Dedifferentiated amniotic fluid mesenchymal stem cell (primary cell): ENCODE measurements around the gene CLCF1.

Experiments used
- DNase-seq: peaks from one replicate; pipeline ENCODE4 v3.0.0-alpha.2; 2016; ENCODE audit errors: extremely low spot score

CLCF1 gene

DNA sequence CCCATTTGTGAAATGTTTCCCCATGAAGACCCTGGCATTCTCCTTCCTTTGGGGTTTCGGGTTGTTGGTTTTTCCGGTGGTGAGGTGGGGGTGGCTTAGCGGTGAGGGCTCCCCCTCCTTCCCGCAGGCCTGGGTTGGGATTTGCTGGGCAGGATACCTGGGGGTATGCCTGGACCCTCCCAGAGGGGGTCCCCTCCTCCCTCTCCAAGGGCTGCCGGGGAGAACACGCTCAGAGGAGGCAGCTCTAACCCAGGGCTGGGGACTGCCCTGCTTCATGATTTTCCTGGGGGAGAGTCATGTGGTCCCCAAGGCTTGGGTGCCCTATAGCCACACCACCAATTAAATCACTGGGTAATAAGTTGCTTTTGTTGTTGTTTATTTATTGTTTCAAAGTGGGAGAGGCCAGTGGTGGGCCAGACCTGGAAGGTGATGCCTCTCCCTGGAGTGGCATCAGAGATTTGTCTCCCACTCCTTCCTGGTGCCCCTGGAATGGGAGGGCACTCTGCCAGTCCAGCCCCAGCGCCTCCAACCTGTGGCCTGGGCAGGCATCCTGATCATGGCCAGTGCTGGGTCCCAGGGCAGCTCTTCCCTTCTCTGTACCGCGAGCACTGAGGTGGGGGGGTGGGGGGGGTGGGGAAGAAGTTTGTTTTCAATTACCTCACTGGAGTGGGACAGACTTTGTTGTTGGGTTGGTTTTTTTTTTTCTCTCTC lies 1.3 kb upstream of the CLCF1 start:
- no peak for DNase-seq

DNA sequence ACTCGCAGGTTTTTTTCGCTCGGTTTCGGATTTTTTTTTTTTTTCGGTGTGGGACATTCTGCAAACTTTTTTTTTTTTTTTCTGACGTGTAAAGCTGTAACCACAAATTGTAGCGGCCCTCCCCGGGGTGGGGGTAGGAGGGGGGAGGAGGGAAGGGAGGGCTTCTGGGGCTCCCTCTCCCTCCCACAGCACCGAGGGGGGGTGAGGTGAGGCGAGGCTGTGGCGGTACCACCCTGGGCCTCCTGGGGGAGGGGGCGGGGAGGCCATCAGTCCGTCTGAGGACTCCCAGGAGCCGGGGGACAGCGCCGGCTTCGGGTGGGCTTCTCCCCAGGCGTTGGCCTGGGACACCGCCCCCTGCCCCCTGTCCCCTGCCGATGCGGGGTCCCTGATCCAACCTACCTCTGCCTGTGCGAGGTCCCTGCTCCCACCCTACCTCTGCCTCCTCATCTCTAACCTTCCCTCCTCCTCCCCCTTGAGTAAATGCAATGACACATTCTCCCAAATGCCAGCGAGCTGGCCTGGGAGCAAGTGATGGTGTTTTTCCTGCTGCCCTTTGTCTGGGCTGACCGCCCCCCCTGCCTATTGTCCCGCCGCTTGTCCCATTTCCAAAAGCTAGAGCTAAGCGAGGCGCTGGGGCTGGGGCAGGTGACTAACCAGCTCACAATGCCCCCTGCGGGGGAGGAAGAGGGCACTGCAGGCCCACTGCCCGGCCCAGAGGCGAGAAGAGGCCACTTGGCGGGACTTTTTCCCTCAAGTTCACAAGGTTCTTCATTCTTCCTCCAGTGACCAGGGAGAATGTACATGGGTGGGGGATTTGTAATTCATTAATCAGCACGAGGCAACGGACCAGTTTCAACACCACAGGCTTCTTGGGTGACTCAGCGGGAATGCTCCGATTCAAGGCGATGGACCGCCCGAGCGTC lies 511 bp upstream of the CLCF1 start:
- DNase-seq = peak; percentile 77

DNA sequence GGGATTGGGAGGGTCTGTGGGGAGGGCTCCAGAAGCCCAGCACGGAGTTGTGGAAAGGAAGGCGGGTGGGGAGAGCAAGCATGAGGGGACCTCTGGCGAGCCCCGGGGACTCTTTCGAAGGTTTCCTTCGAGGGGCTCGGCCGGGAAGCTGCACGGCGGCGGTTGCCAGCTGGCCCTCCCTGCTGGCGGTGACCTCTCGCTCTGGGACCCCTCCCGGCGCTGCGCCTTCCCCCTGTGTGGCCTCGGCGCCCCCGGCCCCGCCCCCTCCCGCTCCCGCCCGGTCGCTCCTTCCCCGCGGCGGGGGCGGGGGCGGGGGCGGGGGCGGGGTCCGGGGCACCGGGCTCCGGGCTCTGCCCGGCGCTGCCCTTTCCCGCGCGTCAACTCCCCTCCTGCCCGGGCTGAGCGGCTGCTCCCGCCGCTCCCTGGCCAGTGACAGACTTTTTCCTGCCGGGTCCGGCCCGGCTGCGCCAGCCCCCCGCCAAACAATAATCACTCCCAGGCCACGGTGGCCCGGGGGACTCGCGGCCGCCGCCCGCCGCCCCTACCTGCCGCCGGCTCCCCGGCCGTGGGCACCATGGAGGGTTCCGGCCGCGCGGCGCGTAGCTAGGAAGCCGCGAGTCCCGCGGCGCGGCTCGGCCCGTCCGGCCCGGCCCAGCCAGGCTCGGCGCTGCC lies 941 bp downstream of the CLCF1 start:
- DNase-seq = no peak

DNA sequence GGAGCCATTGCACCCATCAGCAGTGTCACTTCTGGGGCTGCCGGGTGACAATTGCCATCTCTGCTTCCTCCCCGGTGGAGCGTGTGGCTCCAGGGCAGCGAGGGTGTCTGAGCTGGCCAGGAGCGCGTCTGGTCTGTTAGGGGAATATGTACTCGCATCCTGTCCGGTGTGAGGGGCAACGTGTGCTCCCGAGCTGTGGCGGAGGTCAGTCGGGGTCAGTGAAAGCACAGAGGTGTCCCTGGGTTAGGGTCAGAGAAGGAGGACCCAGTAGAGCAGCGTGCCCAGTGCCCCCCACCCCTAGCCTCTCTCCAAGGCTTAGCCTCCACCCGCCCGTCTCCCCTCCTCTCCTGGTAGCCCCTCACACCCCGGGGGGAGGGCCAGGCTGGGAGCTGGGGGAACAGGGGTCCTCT lies 1.5 kb downstream of the CLCF1 start:
- DNase-seq = no peak

DNA sequence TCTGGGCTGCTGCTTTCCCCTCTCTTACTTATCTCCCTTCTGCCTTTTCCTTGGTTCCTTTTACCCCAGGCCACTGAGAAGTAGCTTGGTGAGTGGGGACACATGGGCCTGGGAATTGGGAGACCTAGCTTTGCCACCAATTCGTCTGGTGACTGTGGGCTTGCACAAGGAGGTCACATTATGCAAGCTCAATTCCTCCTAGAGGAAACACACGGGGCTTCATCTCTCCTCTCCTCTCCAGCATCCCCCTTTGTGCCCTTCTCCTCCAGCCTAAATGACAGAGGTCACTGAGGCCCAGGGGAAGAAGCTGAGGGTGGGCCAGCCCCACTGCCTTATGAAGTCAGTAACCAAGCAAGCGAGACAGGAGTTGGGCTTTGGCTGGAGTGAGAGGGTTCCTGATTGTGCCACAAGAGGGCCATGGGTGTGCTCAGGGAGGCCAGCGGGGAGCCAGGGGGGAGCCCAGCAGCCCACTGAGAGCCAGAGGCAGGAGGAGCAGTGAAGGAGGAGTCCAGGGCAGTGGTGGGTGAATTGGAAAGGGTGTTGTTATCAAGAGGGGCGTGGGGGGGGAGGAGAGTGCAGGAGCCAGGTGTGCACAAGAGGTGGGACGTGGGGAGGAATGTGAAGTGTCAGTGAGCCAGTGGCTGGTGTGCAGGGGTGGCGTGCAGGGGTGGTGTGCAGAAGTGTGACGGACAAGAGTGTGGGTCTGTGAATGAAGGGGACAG lies 2.0 kb downstream of the CLCF1 start:
- peak; percentile 45 for DNase-seq

DNA sequence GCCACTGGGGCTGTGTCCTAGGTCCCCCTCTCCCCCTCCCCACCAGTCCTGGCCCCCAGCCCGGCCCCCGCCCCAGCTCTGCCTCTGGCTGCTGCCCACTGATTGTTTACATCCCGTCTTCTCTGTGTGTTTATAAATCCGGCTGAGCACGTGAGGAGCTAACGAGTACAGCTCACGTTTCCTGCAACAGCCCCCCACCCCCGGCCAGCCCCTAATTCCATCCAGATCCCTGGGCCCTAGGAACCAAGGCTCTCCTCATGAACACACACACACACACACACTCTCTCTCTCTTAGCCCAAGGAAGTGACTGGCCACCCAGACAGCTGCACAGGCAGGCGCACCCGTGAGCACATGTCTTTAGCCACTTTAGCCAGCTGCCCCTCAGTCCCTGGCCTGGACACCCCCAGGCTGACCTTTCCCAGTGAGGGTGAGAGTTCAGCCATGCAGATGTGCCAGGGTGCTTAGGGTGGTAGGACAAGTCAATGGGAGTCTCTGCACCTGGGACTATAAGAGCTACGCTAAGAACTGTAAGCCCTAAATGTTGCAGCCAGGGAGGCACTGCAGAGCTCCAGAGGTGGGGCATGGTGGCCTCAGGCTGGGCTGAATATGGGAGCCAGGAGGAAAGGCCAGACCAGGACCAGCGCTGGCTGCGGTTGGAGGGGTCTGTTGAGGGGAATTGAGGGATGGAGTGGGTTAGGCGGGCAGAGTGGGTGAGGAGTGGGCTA lies 2.9 kb downstream of the CLCF1 start:
- DNase-seq = no peak

DNA sequence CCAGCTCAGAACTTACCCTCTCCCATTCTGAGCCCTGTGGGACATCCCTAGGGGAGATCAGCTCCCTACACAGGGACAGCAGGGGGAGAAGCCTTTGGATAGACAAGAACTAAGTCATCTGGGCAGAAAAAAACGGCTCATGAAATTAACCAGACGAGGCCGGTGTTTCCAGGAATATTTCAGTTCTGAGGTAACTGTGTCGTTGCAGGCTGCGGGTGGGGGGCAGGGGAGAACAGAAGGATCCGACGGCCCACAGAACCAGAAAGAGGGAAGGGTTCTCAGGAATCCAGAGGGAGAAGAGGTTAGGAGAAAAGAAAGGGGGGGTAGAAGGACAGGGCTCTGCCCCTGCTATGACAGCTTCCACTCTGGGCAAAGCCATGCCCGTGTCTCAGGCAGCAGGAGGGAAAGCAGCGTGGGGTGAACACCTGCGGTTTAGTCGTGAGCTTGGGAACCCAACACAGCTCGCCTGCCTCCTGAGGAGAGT lies 3.6 kb downstream of the CLCF1 start:
- DNase-seq = no peak

DNA sequence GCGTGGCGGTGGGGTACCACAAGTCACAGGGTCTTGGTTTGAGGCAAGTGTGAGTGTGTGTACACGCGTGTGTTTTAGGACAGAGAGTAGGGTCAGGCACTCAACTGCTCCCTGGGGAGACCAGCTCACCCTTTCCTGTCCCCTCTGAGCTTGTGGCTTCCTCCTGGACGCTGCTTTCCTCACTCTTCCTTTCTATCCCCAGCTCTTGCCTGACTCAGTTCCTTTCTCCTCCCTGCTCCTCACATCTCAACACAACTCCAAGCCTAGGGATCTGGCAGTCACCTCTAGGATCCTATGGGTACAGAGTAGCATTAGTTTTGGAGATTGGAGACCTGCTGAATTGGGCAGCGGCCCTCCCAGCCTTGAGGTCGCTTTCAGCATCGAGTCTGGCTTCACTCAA lies 4.1 kb downstream of the CLCF1 start:
- DNase-seq = no peak

DNA sequence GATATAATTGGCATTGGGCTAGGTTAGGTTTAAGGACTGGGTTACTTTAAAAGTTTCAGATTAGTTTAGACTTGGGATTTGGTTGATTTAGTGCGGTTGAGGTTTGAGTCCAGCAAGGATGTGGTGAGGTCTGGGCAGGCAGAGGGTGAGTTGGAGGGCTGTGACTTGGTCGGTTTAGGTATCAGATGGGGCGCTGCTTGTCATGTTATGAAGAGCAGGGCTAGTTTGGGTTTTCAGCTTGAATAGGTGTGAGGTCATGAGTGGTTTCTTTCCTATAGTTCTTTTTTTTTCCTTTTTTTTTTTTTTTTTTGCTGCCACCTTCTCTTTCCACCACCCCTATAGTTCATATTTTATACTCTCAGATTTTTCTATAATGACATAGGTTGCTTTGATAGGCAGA lies 4.8 kb downstream of the CLCF1 start:
- no peak for DNase-seq

DNA sequence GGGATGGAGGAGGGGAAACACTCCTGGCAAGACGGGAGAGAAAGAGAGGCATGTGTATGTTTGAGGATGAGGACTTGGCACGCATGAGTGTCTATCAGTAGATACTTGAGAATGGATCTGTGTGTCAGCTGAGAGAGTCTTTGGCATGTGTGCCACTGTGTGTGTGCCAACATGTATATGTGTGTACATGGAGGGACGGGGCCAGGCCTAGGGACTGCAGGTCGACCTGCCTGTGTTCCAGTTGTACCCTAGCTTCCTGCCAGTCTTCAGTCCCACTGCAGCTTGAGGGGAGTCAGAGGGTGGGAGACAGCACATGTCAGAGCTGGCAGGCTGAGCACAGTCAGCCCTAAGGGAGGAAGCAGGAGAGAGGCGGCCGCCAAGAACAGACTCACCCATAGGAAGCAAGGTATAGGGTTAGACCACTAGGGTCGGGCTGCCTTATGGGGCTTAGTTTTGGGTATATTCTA lies 5.6 kb downstream of the CLCF1 start:
- no peak for DNase-seq

DNA sequence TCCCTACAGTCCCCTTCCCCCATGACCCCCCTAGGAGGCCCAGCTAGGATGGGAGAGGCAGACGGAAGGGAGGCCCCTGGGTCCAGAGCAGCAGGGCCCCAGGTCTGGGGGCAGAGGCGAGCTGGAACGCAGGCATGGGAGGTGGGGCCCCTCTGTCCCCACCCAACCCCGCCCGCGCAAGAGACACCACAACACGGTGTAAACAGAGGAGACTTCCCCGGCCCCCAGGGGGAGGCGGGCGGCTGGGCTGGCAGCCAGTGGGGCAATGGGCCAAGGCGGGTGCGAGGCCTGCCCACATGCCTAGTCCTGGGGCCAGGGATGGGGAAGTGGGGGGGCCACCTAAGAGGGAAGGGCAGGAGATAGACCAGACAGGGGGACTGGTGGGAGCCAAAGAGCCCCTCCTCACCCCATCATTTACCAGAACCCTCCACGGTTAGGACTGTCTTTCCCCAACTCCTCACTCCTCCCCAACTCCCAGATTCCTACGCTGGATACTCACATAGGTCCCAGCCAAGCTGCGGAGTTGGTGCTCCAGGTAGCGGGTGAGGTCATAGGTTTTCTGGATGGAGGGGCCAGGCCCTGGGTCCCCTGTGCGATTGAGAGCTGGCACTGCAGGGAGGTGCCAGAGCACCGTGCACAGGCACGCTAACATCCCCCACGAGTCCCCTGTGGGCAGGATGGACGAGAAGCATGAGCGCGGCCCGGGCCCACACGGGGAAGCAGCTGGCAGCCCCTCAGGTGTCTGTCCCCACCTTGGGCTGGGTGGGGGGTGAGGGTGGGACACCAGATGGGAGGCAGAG lies 6.2 kb downstream of the CLCF1 start:
- DNase-seq = no peak

DNA sequence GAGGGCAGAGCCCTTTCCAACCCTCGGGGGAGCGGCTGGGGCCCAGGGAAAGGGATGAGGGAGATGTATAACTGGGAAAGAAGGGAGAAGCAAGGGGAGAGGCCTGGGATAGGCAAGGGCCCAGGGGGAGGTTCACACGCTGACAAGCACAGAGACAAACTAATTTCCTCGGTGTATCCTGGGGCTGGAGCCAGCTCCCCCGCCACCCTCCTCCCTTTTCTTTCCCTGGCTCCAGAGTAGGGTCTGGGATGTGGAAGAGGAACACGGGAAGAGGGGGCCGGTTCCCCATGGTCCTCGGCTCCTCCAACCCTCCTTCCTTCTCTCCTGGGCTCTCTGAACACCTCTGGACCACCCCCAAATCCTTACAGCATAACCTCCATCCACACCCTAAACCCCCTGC lies 6.9 kb downstream of the CLCF1 start:
- DNase-seq = no peak

DNA sequence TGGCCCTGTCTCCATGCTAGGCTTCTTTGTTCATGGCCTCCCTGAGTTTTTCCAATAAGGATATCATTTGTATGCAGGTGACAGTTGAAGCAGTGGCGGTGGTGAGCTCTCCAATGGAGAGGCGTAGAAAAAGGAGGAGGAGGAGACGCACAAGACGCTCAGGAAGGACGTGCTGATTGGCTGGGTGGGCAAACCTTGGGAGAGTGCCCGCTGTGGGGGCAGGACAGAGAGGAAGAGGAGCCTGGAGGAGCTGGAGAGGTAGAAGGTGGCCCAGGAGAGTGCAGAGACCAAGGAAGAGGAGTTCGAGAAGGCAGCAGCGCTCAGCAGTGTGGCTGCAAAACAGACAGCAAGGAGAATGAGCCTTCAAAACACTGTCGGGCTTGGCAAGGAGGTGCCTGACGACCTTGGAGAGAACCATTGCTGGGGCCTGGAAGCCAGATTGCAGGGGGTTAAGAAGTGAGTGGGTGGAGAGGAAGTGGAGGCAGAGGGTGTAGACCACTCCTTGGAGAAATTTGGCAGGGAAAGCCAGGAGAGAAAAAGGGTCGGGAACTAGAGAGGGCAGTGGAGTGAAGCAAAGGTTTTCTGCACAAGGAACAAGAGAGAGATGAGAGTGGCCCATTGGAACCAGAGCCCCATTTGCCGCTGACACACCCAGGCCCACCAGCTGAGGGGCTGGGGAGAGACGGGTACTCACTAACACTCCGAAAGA lies 7.5 kb downstream of the CLCF1 start:
- no peak for DNase-seq

DNA sequence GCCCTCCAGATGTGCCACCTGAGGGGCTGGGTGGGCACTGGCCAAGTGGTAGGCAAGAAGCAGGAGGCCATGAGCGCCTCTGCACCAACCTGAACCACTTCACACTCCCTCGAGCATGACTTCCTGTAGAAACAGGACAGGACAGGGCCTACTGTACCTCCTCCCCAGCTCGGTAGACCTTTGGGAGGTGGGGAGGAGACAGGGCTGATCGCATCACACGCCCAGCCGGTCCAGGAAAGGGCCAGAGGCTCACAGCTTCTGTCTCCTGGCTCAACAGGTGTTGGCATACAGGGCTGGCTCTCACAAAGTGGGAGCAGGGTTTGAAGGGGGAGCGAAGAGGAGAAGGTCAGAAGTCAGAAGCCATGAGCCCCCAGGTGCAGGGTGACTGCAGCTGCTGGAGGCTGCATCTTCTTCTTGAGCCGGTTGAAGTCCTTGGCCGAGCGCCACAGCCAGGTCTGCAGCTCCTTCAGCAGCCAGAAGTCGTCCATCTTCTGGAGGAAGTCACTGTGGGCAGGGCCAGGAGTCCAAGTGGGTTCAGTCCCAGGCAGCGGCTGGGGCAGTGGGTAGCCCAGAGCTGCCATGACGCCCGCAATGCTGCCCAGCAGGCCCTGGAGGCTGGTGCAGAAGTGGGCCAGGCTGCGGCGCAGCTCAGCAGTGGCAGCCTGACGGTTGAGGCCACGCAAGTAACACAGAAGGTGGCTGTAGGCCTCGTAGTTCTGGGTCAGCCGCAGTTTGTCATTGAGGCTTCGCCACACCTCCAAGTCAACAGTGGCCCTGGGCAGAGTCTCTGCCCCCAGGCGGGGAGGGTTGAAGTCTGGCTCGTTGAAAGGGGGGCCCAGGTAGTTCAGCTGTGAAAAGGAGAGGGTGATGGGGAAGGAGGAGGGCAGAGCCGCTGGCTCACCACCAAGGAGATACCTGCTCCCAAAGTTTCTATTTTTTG lies 8.3 kb downstream of the CLCF1 start:
- DNase-seq = no peak

DNA sequence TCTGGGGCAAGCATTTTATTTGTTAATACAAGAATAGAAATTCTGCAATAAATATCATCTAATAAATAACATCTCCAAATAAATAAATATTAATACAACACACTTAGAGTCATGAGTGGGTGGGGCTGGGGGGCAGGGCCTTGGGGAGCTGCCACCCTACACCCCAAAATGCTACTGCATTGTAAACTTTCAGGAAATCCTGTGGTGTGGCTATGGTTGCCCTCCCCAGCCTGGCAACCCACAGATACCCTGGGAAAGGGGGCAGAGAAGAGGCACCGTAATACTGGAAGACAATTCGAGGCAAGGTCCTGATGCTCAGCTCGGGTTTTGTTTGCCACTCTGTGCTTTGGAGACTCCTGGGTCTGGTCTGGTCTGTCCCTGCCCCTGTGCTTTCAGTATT lies 9.2 kb downstream of the CLCF1 start:
- no peak for DNase-seq

DNA sequence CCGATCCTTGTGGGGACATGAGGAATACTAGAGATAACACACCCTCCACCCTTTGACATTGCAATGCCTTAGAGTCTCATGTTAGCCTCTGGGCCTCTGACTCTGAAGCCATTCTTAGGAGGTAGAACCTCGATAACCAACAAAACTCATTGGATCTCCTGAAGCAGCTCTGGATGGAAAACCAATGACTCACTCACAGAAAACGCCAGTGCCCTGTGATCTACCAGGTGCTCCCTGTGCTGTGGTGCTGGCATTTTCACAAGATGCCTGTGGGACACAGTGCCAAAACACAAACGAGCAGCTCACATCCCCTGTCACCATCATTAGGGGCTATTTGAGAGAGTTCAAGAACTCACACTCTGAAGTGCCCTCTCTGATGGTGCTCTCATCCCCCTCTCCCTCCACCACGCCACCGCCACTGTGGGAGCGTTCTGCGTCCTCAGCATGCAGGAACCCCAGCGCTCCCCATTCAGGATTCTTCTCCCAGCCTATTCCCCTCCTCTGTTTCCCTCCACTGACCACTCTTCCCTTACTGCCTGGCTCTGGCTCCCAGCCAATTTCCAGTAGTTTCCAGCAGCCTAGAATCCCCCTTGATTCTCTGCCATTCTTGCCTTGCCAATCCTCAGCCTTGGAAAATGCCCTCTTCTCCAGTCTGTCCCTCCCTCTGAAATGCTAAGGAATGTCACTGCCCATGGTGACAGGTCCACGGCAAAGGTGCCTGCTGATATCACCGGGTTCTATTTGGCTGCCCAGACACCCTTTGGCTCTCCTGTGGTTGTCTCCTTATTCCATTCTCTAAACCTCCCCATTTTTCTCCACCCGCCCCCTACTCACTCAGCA lies 15.3 kb downstream of the CLCF1 start:
- no peak for DNase-seq

DNA sequence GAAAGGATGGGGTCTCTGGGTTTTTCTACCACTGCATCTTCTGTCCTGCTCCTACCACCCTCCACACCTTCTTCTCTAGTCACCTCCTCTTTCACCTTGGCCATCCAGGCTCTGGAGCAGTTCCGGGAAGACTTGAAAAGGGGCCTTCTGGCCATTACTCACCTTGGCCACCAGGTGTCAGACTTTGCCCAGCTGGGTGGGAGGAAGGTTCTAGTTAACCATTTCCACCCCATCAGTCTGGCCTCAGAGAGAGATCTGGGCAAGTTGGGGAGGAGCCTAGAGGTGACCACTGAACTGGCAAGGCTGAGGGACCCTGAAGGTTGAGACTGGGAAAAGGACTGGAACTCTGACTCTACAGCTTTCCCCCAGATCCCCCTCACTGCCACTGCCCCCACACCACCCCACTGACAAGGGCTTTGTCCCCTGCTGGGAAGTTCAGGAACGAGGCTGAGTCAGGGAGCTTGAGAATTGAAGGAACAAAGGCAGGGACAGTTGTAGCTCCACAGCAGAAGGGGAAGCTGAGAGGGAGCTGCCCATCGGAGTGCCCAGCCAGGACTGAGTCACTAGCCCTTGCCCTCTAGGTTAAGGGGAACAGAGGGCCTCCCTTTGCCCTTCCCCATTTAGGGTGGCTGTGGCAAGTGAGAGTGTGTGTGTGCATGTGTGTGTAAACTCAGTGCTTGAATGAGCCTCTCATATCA lies 16.4 kb downstream of the CLCF1 start:
- peak; percentile 69 for DNase-seq
